Sigmoid colon (tissue), 3 donors: Measurements from ENCODE around the gene MLXIP.

ENCODE experiments used
- CTCF ChIP-seq, 4 experiments: fragments of 450-650 bp in 3 of 4; fragments of 200-600 bp in 1 of 4; IDR thresholded peaks; one replicate each; pipeline ENCODE4 v1.5.1; 2016 to 2019; ENCODE audit warnings: antibody characterized with exemption in 4 of 4, mild to moderate bottlenecking in 3 of 4, moderate library complexity in 2 of 4
- POLR2A ChIP-seq, 2 donors: fragments of 450-650 bp; IDR thresholded peaks; one replicate each; pipeline ENCODE4 v1.6.1; 2016; ENCODE audit warnings: antibody characterized with exemption in 2 of 2, mild to moderate bottlenecking in 2 of 2, moderate library complexity in 2 of 2

DNA sequence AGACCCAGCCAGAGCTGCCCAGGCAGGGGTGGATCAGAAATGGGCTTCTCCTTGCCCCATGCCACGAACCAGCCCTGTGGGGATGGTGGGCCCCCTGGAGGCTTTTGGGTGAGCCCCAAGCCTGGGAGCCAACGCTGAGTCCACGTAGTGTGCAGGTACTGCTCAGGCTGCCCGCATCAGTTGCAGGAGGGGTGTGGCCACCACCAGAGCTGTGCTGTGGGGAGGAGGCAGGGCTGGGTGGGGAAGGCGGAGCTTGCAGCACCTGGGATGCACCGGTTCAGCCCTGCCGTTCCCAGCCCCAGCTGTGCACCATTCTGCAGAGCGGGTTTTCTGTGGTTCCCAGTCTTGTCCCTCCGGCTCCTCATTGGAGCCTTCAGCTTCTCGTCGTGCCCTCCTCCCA lies 59.1 kb downstream of the MLXIP start:
- TF ChIP-seq POLR2A (IDR thresholded peaks at IDR 0.05) (no peak), CTCF (IDR thresholded peaks at IDR 0.05) (no peak)
